H1 (cell line): ENCODE measurements around the gene STX18. TPM values are rescaled to one million over a fixed set of nuclear protein-coding genes. Genes with fewer than 3 reads are reported as not detected.

Experiments used
- CTCF ChIA-PET: fragments of 300-600 bp; sonication (Branson Sonifier 250); formaldehyde crosslinking; loops from one replicate; lab custom pipeline; 2021; ENCODE audit not compliant: partially characterized antibody; lab: Charles Lee
- POLR2A ChIA-PET: fragments of 300-600 bp; sonication (Branson Sonifier 250); formaldehyde crosslinking; loops from one replicate; lab custom pipeline; 2021; ENCODE audit warnings: inconsistent platforms; ENCODE audit not compliant: partially characterized antibody; lab: Charles Lee
- DNase-seq, 2 experiments: peaks; one replicate each; pipeline versions ENCODE4 v3.0.0 to v3.0.0-alpha.2; 2010 to 2022; ENCODE audit warnings: low spot score in 2 of 2, low read depth in 1 of 2, mixed read lengths in 1 of 2
- FAIRE-seq: peaks from 2 replicates; lab custom pipeline; 2011; peaks lifted over from hg19 to GRCh38; lab: Jason Lieb, UNC
- H2AFZ ChIP-seq: 2 replicates; pipeline ENCODE4 v1.8.1; 2012; ENCODE audit warnings: low read length, inconsistent platforms
- H2AK5ac ChIP-seq: 2 replicates; pipeline ENCODE4 v1.6.1; 2013; ENCODE audit warnings: low read depth, low read length
- H2BK120ac ChIP-seq: replicated peaks from 2 replicates; pipeline ENCODE3; 2013; ENCODE audit warnings: low read depth, low read length, inconsistent platforms
- H2BK12ac ChIP-seq: 2 replicates; pipeline ENCODE4 v1.6.1; 2013; ENCODE audit warnings: low read depth, low read length
- H2BK15ac ChIP-seq: 2 replicates; pipeline ENCODE4 v1.6.1; 2013; ENCODE audit warnings: low read length
- H2BK20ac ChIP-seq: 2 replicates; pipeline ENCODE4 v1.6.1; 2013; ENCODE audit warnings: low read length
- H2BK5ac ChIP-seq: 2 replicates; pipeline ENCODE4 v1.6.1; 2013; ENCODE audit warnings: low read depth, low read length
- H3K14ac ChIP-seq: 2 replicates; pipeline ENCODE4 v1.6.1; 2013; ENCODE audit warnings: inconsistent platforms; ENCODE audit not compliant: insufficient read length
- H3K18ac ChIP-seq: 2 replicates; pipeline ENCODE4 v1.6.1; 2013; ENCODE audit warnings: low read length; ENCODE audit errors: extremely low read depth
- H3K23ac ChIP-seq: 2 replicates; pipeline ENCODE4 v1.6.1; 2013; ENCODE audit warnings: inconsistent platforms; ENCODE audit not compliant: insufficient read length
- H3K23me2 ChIP-seq: 2 replicates; pipeline ENCODE4 v1.6.1; 2013; ENCODE audit warnings: low read depth, low read length
- H3K27ac ChIP-seq: 2 replicates; pipeline ENCODE4 v1.6.1; 2011; ENCODE audit warnings: low read depth, low read length, inconsistent platforms
- H3K27me3 ChIP-seq, 4 experiments: replicated peaks in 1 of 4; 1 replicate in 1 of 4; 2 replicates in 3 of 4; pipeline versions ENCODE4 v1.6.1 to v1.8.1; 2011 to 2013; ENCODE audit warnings: low read length in 3 of 4, mild to moderate bottlenecking in 3 of 4, inconsistent platforms in 2 of 4, mixed read lengths in 2 of 4, moderate library complexity in 1 of 4; ENCODE audit not compliant: control insufficient read depth in 3 of 4, insufficient read depth in 3 of 4; ENCODE audit errors: extremely low read depth in 1 of 4
- H3K36me3 ChIP-seq, 4 experiments: 2 replicates each; pipeline versions ENCODE4 v1.6.1 to v1.8.1; 2011 to 2013; ENCODE audit warnings: mild to moderate bottlenecking in 4 of 4, low read length in 3 of 4, moderate library complexity in 2 of 4, control low read depth in 1 of 4, inconsistent platforms in 1 of 4; ENCODE audit not compliant: insufficient read depth in 4 of 4, control insufficient read depth in 2 of 4
- H3K4ac ChIP-seq: replicated peaks from 2 replicates; pipeline ENCODE3; 2013; ENCODE audit warnings: low read length, low read depth, mixed read lengths, inconsistent platforms; ENCODE audit not compliant: insufficient read length
- H3K4me1 ChIP-seq, 4 experiments: replicated peaks in 1 of 4; 1 replicate in 1 of 4; 2 replicates in 3 of 4; pipeline versions ENCODE4 v1.6.1 to v1.8.1; 2011 to 2013; ENCODE audit warnings: low read length in 3 of 4, inconsistent platforms in 2 of 4, mixed read lengths in 1 of 4; ENCODE audit not compliant: insufficient read depth in 4 of 4, control insufficient read depth in 3 of 4
- H3K4me2 ChIP-seq, 2 experiments: 2 replicates each; pipeline versions ENCODE4 v1.6.1 to v1.8.1; 2011 to 2013; ENCODE audit warnings: low read depth in 2 of 2, low read length in 2 of 2, control low read depth in 1 of 2, inconsistent platforms in 1 of 2, mild to moderate bottlenecking in 1 of 2; ENCODE audit not compliant: insufficient read depth in 1 of 2
- H3K4me3 ChIP-seq, 4 experiments: fragments of 200-600, 300-600 bp in 1 of 4; sonication (generic), shearing (Covaris generic), sonication (Bioruptor Twin) in 1 of 4; 2 replicates each; pipeline versions ENCODE4 v1.5.1 to v1.8.1; 2011 to 2016; ENCODE audit warnings: low read length in 4 of 4, low read depth in 3 of 4, control low read depth in 2 of 4, inconsistent platforms in 2 of 4, mild to moderate bottlenecking in 2 of 4, mixed read lengths in 1 of 4, moderate library complexity in 1 of 4; ENCODE audit not compliant: insufficient read depth in 2 of 4; ENCODE audit errors: extremely low read depth in 1 of 4
- H3K56ac ChIP-seq: replicated peaks from 2 replicates; pipeline ENCODE3; 2013; ENCODE audit warnings: low read depth, mild to moderate bottlenecking, mixed read lengths, low read length, inconsistent platforms; ENCODE audit not compliant: insufficient read length
- H3K79me1 ChIP-seq: 2 replicates; pipeline ENCODE4 v1.6.1; 2013; ENCODE audit warnings: low read depth, low read length, control low read depth
- H3K79me2 ChIP-seq, 2 experiments: 2 replicates each; pipeline versions ENCODE4 v1.6.1 to v1.8.1; 2012 to 2013; ENCODE audit warnings: low read length in 2 of 2, mild to moderate bottlenecking in 2 of 2, inconsistent platforms in 1 of 2; ENCODE audit not compliant: insufficient read depth in 2 of 2, control insufficient read depth in 1 of 2
- H3K9ac ChIP-seq, 4 experiments: replicated peaks in 1 of 4; 1 replicate in 1 of 4; 2 replicates in 3 of 4; pipeline versions ENCODE4 v1.6.1 to v1.8.1; 2011 to 2013; ENCODE audit warnings: low read depth in 3 of 4, low read length in 3 of 4, control low read depth in 2 of 4, mild to moderate bottlenecking in 2 of 4, moderate library complexity in 2 of 4, inconsistent platforms in 1 of 4; ENCODE audit errors: extremely low read depth in 1 of 4
- H3K9me3 ChIP-seq, 2 experiments: 2 replicates each; pipeline versions ENCODE4 v1.6.1 to v1.8.1; 2012 to 2013; ENCODE audit warnings: mild to moderate bottlenecking in 2 of 2, moderate library complexity in 2 of 2, control low read depth in 1 of 2, inconsistent platforms in 1 of 2, low read depth in 1 of 2, low read length in 1 of 2, mixed read lengths in 1 of 2; ENCODE audit not compliant: insufficient read depth in 2 of 2
- H4K20me1 ChIP-seq, 2 experiments: replicated peaks in 1 of 2; 2 replicates each; pipeline versions ENCODE3 to v1.8.1; 2011 to 2013; ENCODE audit warnings: inconsistent platforms in 2 of 2, low read length in 2 of 2, mild to moderate bottlenecking in 1 of 2; ENCODE audit not compliant: insufficient read depth in 2 of 2, control insufficient read depth in 1 of 2
- H4K5ac ChIP-seq: 2 replicates; pipeline ENCODE4 v1.6.1; 2013; ENCODE audit warnings: low read length, low read depth, mixed read lengths, inconsistent platforms; ENCODE audit not compliant: insufficient read length
- H4K8ac ChIP-seq: 2 replicates; pipeline ENCODE4 v1.8.0; 2013; ENCODE audit warnings: mild to moderate bottlenecking, moderate library complexity, low read length, inconsistent platforms; ENCODE audit not compliant: insufficient read depth; ENCODE audit errors: extremely low read depth
- H4K91ac ChIP-seq: replicated peaks from 2 replicates; pipeline ENCODE3; 2013; ENCODE audit warnings: low read length, mixed read lengths, inconsistent platforms; ENCODE audit not compliant: insufficient read length
- BACH1 ChIP-seq: IDR thresholded peaks from 2 replicates; pipeline ENCODE4 v1.6.1; 2012; ENCODE audit warnings: low read length, improper control_type of control experiment
- MAX ChIP-seq: IDR thresholded peaks from 2 replicates; pipeline ENCODE4 v1.6.1; 2012; ENCODE audit warnings: inconsistent platforms
- POU5F1 ChIP-seq: IDR thresholded peaks from 2 replicates; pipeline ENCODE4 v1.6.1; 2011; ENCODE audit warnings: low read depth, mild to moderate bottlenecking, low read length, moderate library complexity
- SIN3A ChIP-seq, 2 experiments: IDR thresholded peaks in 1 of 2; conservative IDR thresholded peaks in 1 of 2; 2 replicates each; pipeline ENCODE4 v1.6.1; 2011 to 2012; ENCODE audit warnings: low read length in 2 of 2, improper control_type of control experiment in 1 of 2, low read depth in 1 of 2, mild to moderate bottlenecking in 1 of 2
- SIX5 ChIP-seq: IDR thresholded peaks from 2 replicates; pipeline ENCODE4 v1.6.1; 2011; ENCODE audit warnings: mild to moderate bottlenecking, low read depth, low read length
- SUZ12 ChIP-seq: fragments of 200-600 bp; sonication (generic); IDR thresholded peaks from 2 replicates; pipeline ENCODE4 v1.6.1; 2012; ENCODE audit warnings: mild to moderate bottlenecking, inconsistent platforms, low read length, moderate library complexity, mixed read lengths
- TAF7 ChIP-seq: optimal IDR thresholded peaks from 2 replicates; pipeline ENCODE3; 2011; ENCODE audit warnings: low read depth, mild to moderate bottlenecking, inconsistent platforms, low read length, moderate library complexity, borderline replicate concordance
- WGBS, 2 experiments: shearing (Covaris generic) in 1 of 2; methylation state at CpG; one replicate each; pipeline versions ENCODE4 v1.1.6 to v1.1.7; 2013 to 2015; ENCODE audit warnings: low lambda C conversion rate in 2 of 2, mixed read lengths in 2 of 2, inconsistent platforms in 1 of 2, low coverage in 1 of 2, missing lambda C conversion rate in 1 of 2; ENCODE audit not compliant: insufficient replicate concordance in 2 of 2, insufficient coverage in 1 of 2, insufficient read length in 1 of 2; ENCODE audit errors: extremely low coverage in 1 of 2, missing lambda C conversion rate in 1 of 2; 5-methylcytosine and 5-hydroxymethylcytosine counted together
- polyA plus RNA-seq, 7 experiments: library from polyadenylated mRNA; depleted of rRNA in 3 of 7; stranded (reverse) in 5 of 7; unstranded in 2 of 7; fragments of >200 nt in 5 of 7; fragments of 200-250 nt in 2 of 7; gene quantifications; 1 replicate in 5 of 7; 2 replicates in 1 of 7; 4 replicates in 1 of 7; pipeline versions ENCODE4 v1.2.1 to v1.2.3, GENCODE V29; 2011 to 2013; ENCODE audit warnings: missing spikeins in 2 of 7, mixed read lengths in 2 of 7
- total RNA-seq: library from RNA; stranded (reverse); fragmentation: NEBNext Ultra II Directional; extraction: Animal tissue kit (Norgen Biotek cat#: 25700); gene quantifications from 2 replicates; pipeline ENCODE4 v1.2.1, GENCODE V29; 2021
- TF ChIP-seq, protein P1 (sequence below), 3 experiments: IDR thresholded peaks; 1 replicate in 2 of 3; 2 replicates in 1 of 3; pipeline versions ENCODE4 v1.5.1 to v1.6.1; 2011; ENCODE audit warnings: low read length in 3 of 3, mild to moderate bottlenecking in 3 of 3, inconsistent platforms in 2 of 3, low read depth in 1 of 3, moderate library complexity in 1 of 3; ENCODE audit not compliant: insufficient read depth in 1 of 3; ENCODE audit errors: control extremely low read depth in 1 of 3
- TF ChIP-seq, protein P2 (sequence below): IDR thresholded peaks from 2 replicates; pipeline ENCODE4 v1.6.1; 2012; ENCODE audit warnings: low read length, inconsistent platforms

Gene STX18
- total and polyA plus RNA-seq, 2 of the 8 experiments (the other 6 are each of a cell fraction or from before 2014, with no cell fraction given) = 14.6 to 18.3 TPM

GRCh38 chr4:4521136-4521535, 20.7 kb downstream of the STX18 start:
- no peak overlapping the region for H3K14ac ChIP-seq
- H3K23ac ChIP-seq = no peak overlapping the region
- H3K4me3 ChIP-seq = 0 out of 8 replicates have a peak overlapping the region, but pooled peaks of 1 of the 4 experiments have one; percentile 3
- TF ChIP-seq TAF7 (no peak), SIX5 (no peak), MAX (no peak), SIN3A (conservative IDR thresholded peaks at IDR 0.05 in 1 of 2, IDR thresholded peaks at IDR 0.05 in 1 of 2; ENCODE audit: low read depth in 1 of 2, low read length in 2 of 2) (no peak), BACH1 (no peak), SUZ12 (no peak), POU5F1 (no peak)
- TF ChIP-seq, protein P1, sequence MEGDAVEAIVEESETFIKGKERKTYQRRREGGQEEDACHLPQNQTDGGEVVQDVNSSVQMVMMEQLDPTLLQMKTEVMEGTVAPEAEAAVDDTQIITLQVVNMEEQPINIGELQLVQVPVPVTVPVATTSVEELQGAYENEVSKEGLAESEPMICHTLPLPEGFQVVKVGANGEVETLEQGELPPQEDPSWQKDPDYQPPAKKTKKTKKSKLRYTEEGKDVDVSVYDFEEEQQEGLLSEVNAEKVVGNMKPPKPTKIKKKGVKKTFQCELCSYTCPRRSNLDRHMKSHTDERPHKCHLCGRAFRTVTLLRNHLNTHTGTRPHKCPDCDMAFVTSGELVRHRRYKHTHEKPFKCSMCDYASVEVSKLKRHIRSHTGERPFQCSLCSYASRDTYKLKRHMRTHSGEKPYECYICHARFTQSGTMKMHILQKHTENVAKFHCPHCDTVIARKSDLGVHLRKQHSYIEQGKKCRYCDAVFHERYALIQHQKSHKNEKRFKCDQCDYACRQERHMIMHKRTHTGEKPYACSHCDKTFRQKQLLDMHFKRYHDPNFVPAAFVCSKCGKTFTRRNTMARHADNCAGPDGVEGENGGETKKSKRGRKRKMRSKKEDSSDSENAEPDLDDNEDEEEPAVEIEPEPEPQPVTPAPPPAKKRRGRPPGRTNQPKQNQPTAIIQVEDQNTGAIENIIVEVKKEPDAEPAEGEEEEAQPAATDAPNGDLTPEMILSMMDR (IDR thresholded peaks at IDR 0.05; ENCODE audit: control extremely low read depth in 1 of 3, insufficient read depth in 1 of 3, low read depth in 1 of 3, low read length in 3 of 3) = no peak
- TF ChIP-seq, protein P2, sequence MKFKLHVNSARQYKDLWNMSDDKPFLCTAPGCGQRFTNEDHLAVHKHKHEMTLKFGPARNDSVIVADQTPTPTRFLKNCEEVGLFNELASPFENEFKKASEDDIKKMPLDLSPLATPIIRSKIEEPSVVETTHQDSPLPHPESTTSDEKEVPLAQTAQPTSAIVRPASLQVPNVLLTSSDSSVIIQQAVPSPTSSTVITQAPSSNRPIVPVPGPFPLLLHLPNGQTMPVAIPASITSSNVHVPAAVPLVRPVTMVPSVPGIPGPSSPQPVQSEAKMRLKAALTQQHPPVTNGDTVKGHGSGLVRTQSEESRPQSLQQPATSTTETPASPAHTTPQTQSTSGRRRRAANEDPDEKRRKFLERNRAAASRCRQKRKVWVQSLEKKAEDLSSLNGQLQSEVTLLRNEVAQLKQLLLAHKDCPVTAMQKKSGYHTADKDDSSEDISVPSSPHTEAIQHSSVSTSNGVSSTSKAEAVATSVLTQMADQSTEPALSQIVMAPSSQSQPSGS = no peak

More at GRCh38 chr4:4521136-4521535, 20.7 kb downstream of the STX18 start:
- Histone ChIP-seq H3K9ac (no peak overlapping the region), H3K4me2 (peak overlapping the region; percentile 4 to 43; a peak in 2 of 4 replicates), H3K4ac (no peak overlapping the region), H4K20me1 (peaks cover 0 to 2% of the 10 kb centered on the region in 2 experiments), H3K9me3 (no peaks in the 10 kb centered on the region), H4K91ac (no peak overlapping the region), H3K79me2 (peaks cover 0 to 9% of the 10 kb centered on the region in 2 experiments; a peak in 2 of 4 replicates), H3K36me3 (no peaks in the 10 kb centered on the region), H3K23me2 (no peaks in the 10 kb centered on the region), H2BK15ac (no peak overlapping the region), H4K8ac (no peak overlapping the region), H3K4me1 (peaks cover 0 to 4% (median 2%) of the 10 kb centered on the region in 4 experiments; a peak in 1 of 7 replicates), H2BK5ac (no peak overlapping the region), H2BK12ac (no peak overlapping the region), H3K27ac (no peak overlapping the region), H3K18ac (no peak overlapping the region), H3K79me1 (no peaks in the 10 kb centered on the region; the same call in 1 of the 2 replicates), H2BK120ac (no peak overlapping the region), H2AK5ac (no peak overlapping the region), H3K27me3 (no peaks in the 10 kb centered on the region), H4K5ac (no peak overlapping the region), H3K56ac (no peak overlapping the region), H2AFZ (no peak overlapping the region), H2BK20ac (no peak overlapping the region)
- ChIA-PET CTCF (interaction anchor here (0.6 to 9.8 kb wide), 7 partner anchors 11 to 534 kb away, joined by 3 to 86 read pairs (median 9); no protein-coding TSS in a partner anchor), POLR2A (no interaction called here)
- WGBS, 2 experiments = 41% methylated on average over 3 of the region's 3 CpGs; no CpG with 5 or more reads in 1 of the 2 experiments
- FAIRE-seq (peak; percentile 91), DNase-seq (no peak)
